ENCODE measurements around the gene CD164L2.

The CD164L2 gene

GRCh38 chr1:27342778-27343638, 40.1 kb downstream of the CD164L2 start:
- DNase-seq: peak; percentile 92

GRCh38 chr1:27342391-27342777, 40.7 kb downstream of the CD164L2 start:
- DNase-seq: no peak

- peak; percentile 82 for DNase-seq
Measured at GRCh38 chr1:27341525-27342252, 41.4 kb downstream of the CD164L2 start, which contains the start of gene SYTL1. TSS of gene SYTL1 (plus strand) at chr1:27342022. CDS start at chr1:27345335, 3,313 bp downstream.

- no peak for DNase-seq
Measured at GRCh38 chr1:27339213-27339612, 43.9 kb downstream of the CD164L2 start.

GRCh38 chr1:27338751-27339150, 44.4 kb downstream of the CD164L2 start:
- DNase-seq: no peak

GRCh38 chr1:27336756-27337155, 46.4 kb downstream of the CD164L2 start:
- no peak for DNase-seq

- no peak for DNase-seq
Measured at GRCh38 chr1:27335506-27336422, 47.4 kb downstream of the CD164L2 start.

GRCh38 chr1:27333717-27334279, 49.3 kb downstream of the CD164L2 start:
- DNase-seq: no peak

- peak; percentile 18 for DNase-seq
Measured at GRCh38 chr1:27332536-27333281, 50.4 kb downstream of the CD164L2 start.

GRCh38 chr1:27331922-27332321, 51.2 kb downstream of the CD164L2 start:
- no peak for DNase-seq

GRCh38 chr1:27331426-27331825, 51.7 kb downstream of the CD164L2 start:
- no peak for DNase-seq

- DNase-seq: no peak
Measured at GRCh38 chr1:27330786-27331185, 52.3 kb downstream of the CD164L2 start.

Measured in GDM1 (cell line).